Cardiac muscle cell (in vitro differentiated cells and primary cell): Measurements from ENCODE around the gene STX8. TPM values are rescaled to one million over a fixed set of nuclear protein-coding genes. Genes with fewer than 3 reads are reported as not detected.
"Not testable (repeated sequence)": the region's sequence is repeated elsewhere in the genome, so short reads cannot be mapped to it uniquely, and the experiment has no call there.

Source experiments
- DNase-seq, 2 donors: peaks; one replicate each; pipeline versions ENCODE4 v3.0.0 to v3.0.0-alpha.2; 2010 to 2017; ENCODE audit warnings: low read depth in 1 of 2, low spot score in 1 of 2
- H3K27ac ChIP-seq: fragments of 200-600 bp; sonication (generic); 2 replicates; pipeline ENCODE4 v1.5.1; 2016
- H3K27me3 ChIP-seq: fragments of 200-600 bp; sonication (generic); 2 replicates; pipeline ENCODE4 v1.6.0; 2016; ENCODE audit warnings: control low read depth
- H3K36me3 ChIP-seq: fragments of 200-600 bp; sonication (generic); 2 replicates; pipeline ENCODE4 v1.5.1; 2016; ENCODE audit warnings: control low read depth
- H3K4me1 ChIP-seq: fragments of 200-600 bp; sonication (generic); 2 replicates; pipeline ENCODE4 v1.8.1; 2017; ENCODE audit warnings: low read depth, mild to moderate bottlenecking, mixed run types
- H3K4me3 ChIP-seq: fragments of 200-600 bp; sonication (generic); 2 replicates; pipeline ENCODE4 v1.5.1; 2016; ENCODE audit warnings: mild to moderate bottlenecking
- H3K9me3 ChIP-seq: fragments of 200-600 bp; sonication (generic); 2 replicates; pipeline ENCODE4 v1.5.1; 2017; ENCODE audit warnings: low read depth, mild to moderate bottlenecking, control low read depth
- polyA plus RNA-seq: library from polyadenylated mRNA; unstranded; fragments of >200 nt; fragmentation: Nextera tagmentation; extraction: Ambion mirVana; gene quantifications from 2 replicates; pipeline ENCODE4 v1.2.1, GENCODE V29; 2016
- total RNA-seq: library from RNA; depleted of rRNA; stranded (reverse); fragments of >200 nt; gene quantifications from 2 replicates; pipeline ENCODE4 v1.2.3, GENCODE V29; 2016
- TF ChIP-seq, protein P1 (sequence below): IDR thresholded peaks from 2 replicates; pipeline ENCODE4 v1.5.1; 2012; ENCODE audit warnings: low read depth, mild to moderate bottlenecking, low read length

STX8 gene
- total and polyA plus RNA-seq, 2 experiments from 2014 or later = 46.9 to 95.2 TPM

DNA sequence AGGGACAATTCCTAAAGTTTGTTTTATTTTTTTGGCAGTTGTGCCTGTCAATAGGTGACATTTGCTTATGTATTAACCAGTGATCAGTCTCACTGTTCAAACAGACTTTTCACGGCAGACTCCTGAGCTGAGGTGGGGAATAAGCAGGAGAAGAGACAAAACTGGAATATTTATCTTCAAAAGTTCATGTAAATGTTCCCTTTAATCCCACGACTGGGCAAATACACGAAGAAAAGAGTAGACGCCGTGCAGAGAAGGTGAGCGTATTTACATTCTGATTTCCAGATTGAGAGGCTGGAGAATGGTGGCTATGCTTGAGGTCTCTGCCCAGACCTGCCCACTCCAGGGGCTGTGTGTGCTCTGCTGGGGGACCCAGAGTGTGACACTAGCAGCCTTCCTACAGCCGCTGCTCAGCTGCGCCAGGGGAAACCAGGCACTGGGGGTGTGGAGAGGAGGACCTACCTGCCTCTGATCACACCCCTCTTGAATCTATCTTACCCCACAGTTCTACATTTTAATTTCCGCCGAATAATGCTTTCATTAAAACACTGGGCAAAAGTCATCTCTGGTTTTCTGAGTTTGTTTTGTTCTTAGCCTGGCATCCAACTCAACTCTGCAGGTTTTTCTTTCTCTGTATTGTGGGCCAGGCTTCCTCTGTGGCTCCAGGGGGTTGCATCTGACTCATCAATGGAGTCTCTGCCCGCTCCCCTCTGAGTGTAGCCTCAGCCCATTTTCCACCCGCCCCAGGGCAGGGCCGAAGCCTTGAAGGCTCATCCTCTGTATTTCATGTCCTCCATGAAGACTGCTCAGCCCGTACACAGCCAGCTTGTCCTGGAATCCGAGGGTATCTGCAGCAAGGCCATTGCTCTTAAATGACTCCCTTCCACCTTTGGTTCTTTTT, 317.3 kb downstream of the STX8 start:
- TF ChIP-seq, protein P1, sequence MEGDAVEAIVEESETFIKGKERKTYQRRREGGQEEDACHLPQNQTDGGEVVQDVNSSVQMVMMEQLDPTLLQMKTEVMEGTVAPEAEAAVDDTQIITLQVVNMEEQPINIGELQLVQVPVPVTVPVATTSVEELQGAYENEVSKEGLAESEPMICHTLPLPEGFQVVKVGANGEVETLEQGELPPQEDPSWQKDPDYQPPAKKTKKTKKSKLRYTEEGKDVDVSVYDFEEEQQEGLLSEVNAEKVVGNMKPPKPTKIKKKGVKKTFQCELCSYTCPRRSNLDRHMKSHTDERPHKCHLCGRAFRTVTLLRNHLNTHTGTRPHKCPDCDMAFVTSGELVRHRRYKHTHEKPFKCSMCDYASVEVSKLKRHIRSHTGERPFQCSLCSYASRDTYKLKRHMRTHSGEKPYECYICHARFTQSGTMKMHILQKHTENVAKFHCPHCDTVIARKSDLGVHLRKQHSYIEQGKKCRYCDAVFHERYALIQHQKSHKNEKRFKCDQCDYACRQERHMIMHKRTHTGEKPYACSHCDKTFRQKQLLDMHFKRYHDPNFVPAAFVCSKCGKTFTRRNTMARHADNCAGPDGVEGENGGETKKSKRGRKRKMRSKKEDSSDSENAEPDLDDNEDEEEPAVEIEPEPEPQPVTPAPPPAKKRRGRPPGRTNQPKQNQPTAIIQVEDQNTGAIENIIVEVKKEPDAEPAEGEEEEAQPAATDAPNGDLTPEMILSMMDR = no peak
- H3K27ac ChIP-seq = no peak overlapping the region
- no peak overlapping the region for H3K4me3 ChIP-seq
- no peaks in the 10 kb centered on the region for H3K4me1 ChIP-seq
- H3K27me3 ChIP-seq = no peaks in the 10 kb centered on the region
- no peak for DNase-seq
- H3K36me3 ChIP-seq = no peaks in the 10 kb centered on the region
- no peaks in the 10 kb centered on the region for H3K9me3 ChIP-seq

DNA sequence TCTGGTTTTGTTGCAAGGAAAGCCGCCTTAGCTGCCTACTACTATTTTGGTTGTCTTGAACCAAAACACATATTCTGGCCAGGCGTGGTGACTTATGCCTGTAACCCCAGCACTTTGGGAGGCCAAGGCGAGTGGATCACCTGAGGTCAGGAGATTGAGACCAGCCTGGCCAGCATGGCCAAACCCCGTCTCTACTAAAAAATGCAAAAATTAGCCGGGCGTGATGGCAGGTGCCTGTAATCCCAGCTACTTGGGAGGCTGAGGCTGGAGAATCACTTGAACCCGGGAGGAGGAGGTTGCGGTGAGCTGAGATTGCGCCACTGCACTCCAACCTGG, 318.0 kb downstream of the STX8 start:
- H3K9me3 ChIP-seq, H3K4me3 ChIP-seq, H3K27me3 ChIP-seq, DNase-seq, H3K27ac ChIP-seq, H3K4me1 ChIP-seq, H3K36me3 ChIP-seq: not testable (repeated sequence)

DNA sequence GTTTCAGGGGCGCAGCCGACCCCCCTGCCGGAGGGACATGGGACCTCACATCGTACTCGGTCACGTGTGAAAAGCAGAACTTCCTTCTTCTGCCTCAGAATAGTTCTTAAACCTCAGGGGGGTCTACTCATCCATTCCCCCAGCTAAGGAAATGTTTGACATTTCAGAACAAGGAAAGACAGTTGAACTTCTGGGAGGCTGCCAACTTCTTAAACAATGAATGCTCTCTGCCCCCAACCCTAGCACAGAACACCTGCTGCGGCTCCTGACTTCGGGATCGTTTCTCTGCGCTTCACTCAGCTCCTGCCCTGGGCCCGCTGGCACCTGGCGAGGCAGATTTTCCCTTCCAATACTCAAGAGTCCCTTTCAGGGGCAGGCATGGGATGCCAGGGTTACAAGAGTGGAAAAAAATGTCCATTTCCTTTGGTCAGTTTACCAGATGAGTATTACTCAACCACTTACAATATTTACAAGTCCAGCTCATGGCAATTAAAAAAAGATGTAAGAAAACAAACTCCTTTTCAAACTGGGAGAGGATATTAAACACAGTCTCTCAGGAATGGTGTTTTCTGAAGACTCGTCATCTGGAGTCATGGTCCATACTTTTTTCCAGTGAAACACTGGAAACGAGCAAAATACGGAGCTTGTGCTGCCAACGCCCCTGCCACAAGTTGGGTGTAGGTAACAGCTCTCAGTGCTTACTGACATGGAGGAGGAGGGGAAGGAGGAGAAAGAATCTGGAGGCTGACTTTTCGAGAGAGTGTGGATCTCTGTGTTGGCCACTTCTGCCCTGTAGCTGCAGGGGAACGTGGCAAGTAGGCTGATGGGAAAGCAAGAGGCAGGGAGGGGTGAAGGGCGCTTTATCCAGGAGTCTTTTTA, 318.6 kb downstream of the STX8 start:
- Histone ChIP-seq H3K4me3 (no peak overlapping the region), H3K36me3 (no peaks in the 10 kb centered on the region), H3K27ac (no peak overlapping the region), H3K4me1 (no peaks in the 10 kb centered on the region), H3K27me3 (no peaks in the 10 kb centered on the region), H3K9me3 (no peaks in the 10 kb centered on the region)
- no peak for DNase-seq
- TF ChIP-seq, protein P1 = no peak

DNA sequence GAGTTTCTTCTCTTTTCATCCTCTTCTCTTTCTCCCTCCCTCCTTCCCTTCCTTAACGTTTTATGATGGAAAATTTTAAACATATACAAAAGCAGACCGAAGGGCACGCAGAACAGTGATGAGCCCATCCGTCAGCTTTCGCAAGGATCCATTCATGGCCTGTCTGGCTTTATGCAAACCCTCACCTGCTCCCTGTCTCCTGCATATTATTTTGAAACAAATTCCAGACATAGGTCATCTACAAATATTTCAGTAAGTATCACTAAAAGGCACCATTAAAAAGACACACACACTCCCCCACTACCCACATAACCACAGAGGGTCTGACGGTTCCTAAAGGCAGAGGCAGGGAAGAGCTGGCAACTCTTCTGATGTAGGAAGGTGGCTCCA, 319.3 kb downstream of the STX8 start:
- no peak for DNase-seq
- no peaks in the 10 kb centered on the region for H3K27me3 ChIP-seq
- H3K9me3 ChIP-seq = no peaks in the 10 kb centered on the region
- TF ChIP-seq, protein P1 = no peak
- no peak overlapping the region for H3K27ac ChIP-seq
- H3K36me3 ChIP-seq = no peaks in the 10 kb centered on the region
- no peak overlapping the region for H3K4me3 ChIP-seq
- H3K4me1 ChIP-seq = no peaks in the 10 kb centered on the region

DNA sequence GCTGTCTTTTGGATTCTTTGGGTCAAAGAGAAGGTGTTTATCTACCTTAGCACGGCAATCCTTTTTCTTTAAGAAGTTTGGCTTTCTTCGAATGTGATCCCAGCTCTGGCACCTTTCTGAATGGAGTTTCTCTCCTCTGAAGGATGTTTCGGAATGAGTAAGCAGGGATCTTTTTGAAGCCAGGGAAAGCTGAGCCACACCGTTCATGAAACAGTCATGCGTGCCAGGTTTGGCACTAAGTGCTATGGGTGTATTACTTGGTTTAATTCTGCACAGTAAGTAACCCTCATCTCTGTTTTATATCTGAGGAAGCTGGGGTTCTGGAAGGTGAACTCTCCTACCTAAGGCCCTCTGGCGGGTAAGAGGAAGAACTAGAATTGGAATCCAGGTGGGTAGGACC, 319.8 kb downstream of the STX8 start:
- Histone ChIP-seq H3K4me1 (no peaks in the 10 kb centered on the region), H3K4me3 (no peak overlapping the region), H3K9me3 (no peaks in the 10 kb centered on the region), H3K36me3 (no peaks in the 10 kb centered on the region), H3K27me3 (no peaks in the 10 kb centered on the region), H3K27ac (no peak overlapping the region)
- no peak for DNase-seq
- TF ChIP-seq, protein P1 = no peak

DNA sequence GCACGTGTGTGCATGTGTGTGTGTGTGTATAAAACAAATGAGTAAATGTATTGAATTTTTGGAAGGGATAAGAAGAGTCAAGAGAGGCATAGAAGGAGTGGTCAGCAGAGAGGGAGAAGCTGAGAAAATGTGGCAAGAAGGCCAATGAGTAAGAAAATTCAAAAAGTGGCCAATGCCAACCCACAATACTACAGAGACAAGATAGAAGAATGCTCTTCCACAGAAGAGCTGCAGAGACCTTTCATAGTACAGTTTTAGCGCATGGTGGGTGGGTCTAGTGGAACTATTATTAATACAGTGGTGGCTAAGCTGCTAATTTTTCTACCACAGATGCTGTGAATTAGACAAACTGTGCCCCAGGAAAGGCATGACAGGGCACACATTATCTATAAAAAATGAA, 320.8 kb downstream of the STX8 start:
- Histone ChIP-seq H3K4me1 (no peaks in the 10 kb centered on the region), H3K27ac (no peak overlapping the region)

More for the DNA sequence above, 320.8 kb downstream of the STX8 start:
- TF ChIP-seq, protein P1 = no peak
- Histone ChIP-seq H3K9me3 (no peaks in the 10 kb centered on the region), H3K27me3 (no peaks in the 10 kb centered on the region), H3K4me3 (no peak overlapping the region), H3K36me3 (no peaks in the 10 kb centered on the region)
- DNase-seq = no peak
